ENCODE results near the gene LYL1.

Gene LYL1

DNA sequence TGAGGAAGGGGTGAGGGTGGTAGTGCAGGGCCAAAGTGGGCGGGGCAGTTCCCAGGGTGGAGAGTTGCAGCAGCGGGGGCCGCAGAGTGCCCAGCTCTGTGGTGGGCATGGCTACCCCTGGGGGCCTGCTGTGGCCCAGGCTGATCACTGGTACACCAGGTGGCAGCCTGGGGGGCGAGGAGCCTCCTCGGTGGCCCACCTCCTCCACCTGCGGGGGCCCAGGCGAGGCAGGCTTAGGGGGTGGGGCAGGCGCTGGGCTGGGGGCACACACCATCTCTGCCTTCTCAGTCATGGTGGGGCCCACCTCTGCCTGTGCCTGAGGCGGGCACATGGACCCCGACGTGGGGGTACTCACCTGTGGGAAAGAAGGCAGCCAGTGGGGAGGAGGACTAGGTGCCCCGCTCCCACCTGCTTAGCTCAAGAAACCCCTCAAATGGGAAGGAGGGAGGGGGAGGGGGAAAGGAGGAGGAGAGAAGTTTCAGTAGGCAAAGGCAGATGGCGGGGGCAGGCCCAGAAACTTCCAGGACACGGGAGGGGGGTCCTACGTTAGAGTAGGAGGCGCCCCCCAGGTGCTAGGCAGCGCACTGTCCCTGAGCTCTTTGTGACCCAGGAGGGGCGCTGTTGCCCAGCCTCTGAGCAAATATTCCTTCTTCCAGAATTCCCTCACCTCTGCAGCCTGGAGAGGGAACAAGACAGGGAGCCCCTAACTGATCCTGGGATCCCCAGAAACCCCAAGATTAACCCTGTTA is 1.6 kb downstream of the LYL1 start:
- Histone ChIP-seq H2AFZ (ENCODE audit: low read depth) (no peak overlapping the region), H3K27ac (no peak overlapping the region), H3K4me1 (ENCODE audit: low read depth, poor library complexity, severe bottlenecking) (peaks cover 8% of the 10 kb centered on the region), H3K79me2 (ENCODE audit: insufficient read depth, low read depth) (no peaks in the 10 kb centered on the region), H3K4me2 (no peak overlapping the region), H3K27me3 (ENCODE audit: insufficient read depth, low read depth) (peaks cover 33% of the 10 kb centered on the region), H3K36me3 (ENCODE audit: insufficient read depth) (no peaks in the 10 kb centered on the region), H4K20me1 (ENCODE audit: insufficient read depth) (no peaks in the 10 kb centered on the region), H3K9ac (no peak overlapping the region), H3K4me3 (IDR thresholded peaks at IDR 0.05; ENCODE audit: insufficient read depth, low read depth, low read length) (no peak overlapping the region)
- TF ChIP-seq, protein P1, sequence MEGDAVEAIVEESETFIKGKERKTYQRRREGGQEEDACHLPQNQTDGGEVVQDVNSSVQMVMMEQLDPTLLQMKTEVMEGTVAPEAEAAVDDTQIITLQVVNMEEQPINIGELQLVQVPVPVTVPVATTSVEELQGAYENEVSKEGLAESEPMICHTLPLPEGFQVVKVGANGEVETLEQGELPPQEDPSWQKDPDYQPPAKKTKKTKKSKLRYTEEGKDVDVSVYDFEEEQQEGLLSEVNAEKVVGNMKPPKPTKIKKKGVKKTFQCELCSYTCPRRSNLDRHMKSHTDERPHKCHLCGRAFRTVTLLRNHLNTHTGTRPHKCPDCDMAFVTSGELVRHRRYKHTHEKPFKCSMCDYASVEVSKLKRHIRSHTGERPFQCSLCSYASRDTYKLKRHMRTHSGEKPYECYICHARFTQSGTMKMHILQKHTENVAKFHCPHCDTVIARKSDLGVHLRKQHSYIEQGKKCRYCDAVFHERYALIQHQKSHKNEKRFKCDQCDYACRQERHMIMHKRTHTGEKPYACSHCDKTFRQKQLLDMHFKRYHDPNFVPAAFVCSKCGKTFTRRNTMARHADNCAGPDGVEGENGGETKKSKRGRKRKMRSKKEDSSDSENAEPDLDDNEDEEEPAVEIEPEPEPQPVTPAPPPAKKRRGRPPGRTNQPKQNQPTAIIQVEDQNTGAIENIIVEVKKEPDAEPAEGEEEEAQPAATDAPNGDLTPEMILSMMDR (conservative IDR thresholded peaks at IDR 0.05; ENCODE audit: low read depth, low read length) = no peak

DNA sequence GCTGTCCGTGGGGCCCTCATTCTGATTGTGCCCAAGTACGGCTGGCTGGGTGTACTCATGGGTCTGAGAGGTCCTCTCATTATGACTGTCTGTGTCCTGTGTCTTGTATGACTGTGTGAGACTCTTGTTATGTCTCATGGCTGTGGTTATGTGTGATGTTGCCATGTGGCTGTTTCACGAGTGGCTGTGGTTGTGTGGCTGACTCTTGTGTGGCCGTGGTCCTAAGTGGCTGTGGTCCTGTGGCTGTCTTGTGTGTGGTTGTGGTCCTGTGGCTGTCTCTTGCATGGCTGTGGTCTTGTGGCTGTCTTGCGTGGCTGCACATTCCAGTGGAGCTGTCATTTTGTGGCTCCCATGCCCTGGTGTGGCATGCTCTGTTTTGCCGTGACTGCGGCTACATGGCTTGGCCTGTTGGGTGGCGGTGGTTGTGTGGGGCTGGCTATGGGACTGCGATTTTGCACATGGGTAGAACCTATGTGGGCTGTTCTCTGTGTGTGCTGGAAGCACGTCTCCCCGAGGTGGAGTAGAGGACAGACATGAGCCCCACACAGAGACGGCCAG is 2.5 kb downstream of the LYL1 start:
- TF ChIP-seq, protein P1 (conservative IDR thresholded peaks at IDR 0.05; ENCODE audit: low read depth, low read length) = no peak
- Histone ChIP-seq H3K27me3 (ENCODE audit: insufficient read depth, low read depth) (peaks cover 42% of the 10 kb centered on the region), H3K4me2 (no peak overlapping the region), H3K4me1 (ENCODE audit: low read depth, poor library complexity, severe bottlenecking) (peaks cover 17% of the 10 kb centered on the region), H3K27ac (no peak overlapping the region), H3K79me2 (ENCODE audit: insufficient read depth, low read depth) (no peaks in the 10 kb centered on the region), H3K9ac (no peak overlapping the region), H2AFZ (ENCODE audit: low read depth) (no peak overlapping the region), H3K36me3 (ENCODE audit: insufficient read depth) (no peaks in the 10 kb centered on the region), H3K4me3 (IDR thresholded peaks at IDR 0.05; ENCODE audit: insufficient read depth, low read depth, low read length) (no peak overlapping the region), H4K20me1 (ENCODE audit: insufficient read depth) (no peaks in the 10 kb centered on the region)

DNA sequence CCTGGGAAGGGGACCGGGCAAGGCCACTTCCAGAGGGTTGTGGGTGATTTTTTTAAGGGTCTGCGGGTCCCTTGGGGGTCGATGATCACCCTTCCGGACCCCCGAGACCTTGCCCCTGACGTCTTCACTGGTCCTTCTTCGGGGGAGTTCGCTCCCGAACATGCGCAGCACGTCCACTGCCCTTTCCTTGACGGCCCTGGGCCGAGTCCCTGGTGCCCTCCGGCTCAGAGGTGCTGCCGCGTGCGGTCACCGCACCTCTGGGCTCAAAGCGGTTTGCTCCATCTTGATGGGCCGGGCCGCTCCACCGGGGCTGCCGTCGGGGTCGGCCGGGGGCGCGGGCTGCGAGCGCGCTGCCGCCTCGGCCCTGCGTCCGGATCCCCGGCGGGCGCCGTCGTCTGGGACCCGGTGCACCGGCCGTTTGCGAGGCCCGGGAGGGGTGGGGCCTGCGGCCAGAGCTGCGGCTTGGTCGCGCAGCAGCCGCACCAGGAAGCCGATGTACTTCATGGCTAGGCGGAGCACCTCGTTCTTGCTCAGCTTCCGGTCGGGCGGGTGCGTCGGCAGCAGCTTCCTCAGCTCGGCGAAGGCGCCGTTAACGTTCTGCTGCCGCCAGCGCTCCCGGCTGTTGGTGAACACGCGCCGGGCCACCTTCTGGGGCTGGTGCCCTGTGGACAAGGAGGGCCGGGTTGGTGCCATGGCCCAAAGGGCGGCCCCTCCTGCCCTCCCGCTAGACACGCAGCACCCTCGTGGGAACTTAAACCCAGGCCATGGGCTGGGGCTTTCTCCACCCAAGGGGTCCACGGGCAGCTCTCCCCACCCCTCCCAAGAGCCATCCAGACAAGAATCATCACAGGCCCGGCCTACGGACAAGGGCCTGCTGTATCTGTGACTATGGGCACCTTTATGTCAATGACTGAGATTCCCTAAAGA is 3.3 kb downstream of the LYL1 start:
- Histone ChIP-seq H3K79me2 (ENCODE audit: insufficient read depth, low read depth) (no peaks in the 10 kb centered on the region), H3K4me1 (ENCODE audit: low read depth, poor library complexity, severe bottlenecking) (peaks cover 24% of the 10 kb centered on the region), H3K27me3 (ENCODE audit: insufficient read depth, low read depth) (peaks cover 48% of the 10 kb centered on the region), H3K4me2 (no peak overlapping the region), H2AFZ (ENCODE audit: low read depth) (no peak overlapping the region), H3K9ac (no peak overlapping the region), H4K20me1 (ENCODE audit: insufficient read depth) (no peaks in the 10 kb centered on the region), H3K4me3 (IDR thresholded peaks at IDR 0.05; ENCODE audit: insufficient read depth, low read depth, low read length) (no peak overlapping the region), H3K27ac (no peak overlapping the region), H3K36me3 (ENCODE audit: insufficient read depth) (no peaks in the 10 kb centered on the region)
- TF ChIP-seq, protein P1 (conservative IDR thresholded peaks at IDR 0.05; ENCODE audit: low read depth, low read length) = no peak

DNA sequence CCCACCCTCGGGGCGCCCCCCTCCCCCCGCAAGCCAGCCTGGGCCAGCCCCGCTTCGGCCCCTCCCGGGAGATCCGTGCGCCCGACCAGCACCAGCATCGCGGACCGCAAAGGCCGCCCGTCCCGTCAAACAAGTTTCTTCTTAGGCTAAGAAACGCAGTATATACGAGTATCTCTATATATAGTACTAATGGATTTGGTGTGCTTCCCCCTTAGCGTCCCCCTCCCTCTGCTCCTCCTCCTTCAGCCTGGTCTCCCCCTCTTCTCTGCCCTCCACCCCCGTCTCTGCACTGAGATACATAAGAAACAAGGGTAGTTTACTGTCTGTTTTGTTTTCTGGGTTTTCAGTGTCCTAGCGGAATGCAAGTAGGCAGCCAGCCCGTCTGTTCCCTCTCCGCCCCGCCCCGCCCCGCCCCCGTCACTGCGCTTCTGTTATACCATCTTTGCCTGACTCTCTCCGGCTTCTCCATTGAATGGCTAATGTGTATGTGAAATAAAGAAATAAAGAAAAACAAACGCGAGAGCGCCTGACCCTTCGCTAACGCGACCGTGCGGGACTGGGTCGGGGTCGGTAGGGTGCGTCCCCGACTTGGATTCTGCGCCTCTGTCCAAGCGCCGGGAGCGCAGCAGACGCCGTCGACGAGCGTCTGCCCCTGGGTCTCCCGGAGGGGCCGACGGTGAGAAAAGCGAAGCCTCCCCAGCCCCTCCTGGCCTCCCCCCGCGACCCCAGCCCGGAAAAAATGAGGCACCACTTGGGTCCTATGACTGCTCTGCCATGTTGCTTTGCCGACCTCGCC is 4.2 kb downstream of the LYL1 start:
- H3K4me3 ChIP-seq (IDR thresholded peaks at IDR 0.05; ENCODE audit: insufficient read depth, low read depth, low read length) = no peak overlapping the region
- no peak overlapping the region for H3K4me2 ChIP-seq
- TF ChIP-seq, protein P1 (conservative IDR thresholded peaks at IDR 0.05; ENCODE audit: low read depth, low read length) = no peak
- no peak overlapping the region for H2AFZ ChIP-seq (ENCODE audit: low read depth)
- no peaks in the 10 kb centered on the region for H3K36me3 ChIP-seq (ENCODE audit: insufficient read depth)
- peaks cover 52% of the 10 kb centered on the region for H3K27me3 ChIP-seq (ENCODE audit: insufficient read depth, low read depth)
- no peaks in the 10 kb centered on the region for H3K79me2 ChIP-seq (ENCODE audit: insufficient read depth, low read depth)
- no peak overlapping the region for H3K27ac ChIP-seq
- no peak overlapping the region for H3K9ac ChIP-seq
- no peaks in the 10 kb centered on the region for H4K20me1 ChIP-seq (ENCODE audit: insufficient read depth)
- peaks cover 29% of the 10 kb centered on the region for H3K4me1 ChIP-seq (ENCODE audit: low read depth, poor library complexity, severe bottlenecking)
